ENCODE data around the gene RAD51B. TPM values are rescaled to one million over a fixed set of nuclear protein-coding genes. Genes with fewer than 3 reads are reported as not detected.

RAD51B gene
- total and polyA plus RNA-seq, 9 of the 15 experiments (the other 6 are each of a cell fraction or from before 2014, with no cell fraction given): 8.5 to 17.3 (median 11.3) TPM

GRCh38 chr14:68664225-68664681 lies 844.7 kb downstream of the RAD51B start:
- Histone ChIP-seq H3K36me3 (ENCODE audit: control insufficient read depth, insufficient read depth, low read length) (no peaks in the 10 kb centered on the region), H4K20me1 (replicated peaks; ENCODE audit: control insufficient read depth, insufficient read depth, low read length) (no peaks in the 10 kb centered on the region), H3K4me2 (ENCODE audit: insufficient read depth, low read length) (no peak overlapping the region), H3K79me2 (ENCODE audit: control insufficient read depth, insufficient read depth, low read length) (no peaks in the 10 kb centered on the region), H3K4me1 (replicated peaks in 1 of 2; ENCODE audit: control insufficient read depth in 2 of 2, insufficient read depth in 2 of 2, low read length in 2 of 2) (no peaks in the 10 kb centered on the region), H2AFZ (ENCODE audit: low read depth, low read length) (no peak overlapping the region), H3K27me3 (ENCODE audit: control insufficient read depth in 2 of 2, insufficient read depth in 2 of 2, low read length in 2 of 2) (peaks cover 0 to 6% of the 10 kb centered on the region in 2 experiments; a peak in 1 of 5 replicates), H3K9me3 (replicated peaks; ENCODE audit: control insufficient read depth, insufficient read depth, low read depth, low read length) (no peaks in the 10 kb centered on the region), H3K9ac (ENCODE audit: insufficient read depth in 1 of 2, low read depth in 2 of 2, low read length in 2 of 2) (no peak overlapping the region), H3K4me3 (no peak overlapping the region), H3K9me1 (ENCODE audit: control insufficient read depth, insufficient read depth, low read length) (no peaks in the 10 kb centered on the region), H3K27ac (ENCODE audit: extremely low read depth, low read depth, low read length) (no peak overlapping the region)
- intact Hi-C loops (cut with micrococcal nuclease) (no loop called here), in situ Hi-C loops (cut with MboI) (no loop called here)
- WGBS (ENCODE audit: insufficient coverage, low coverage, missing lambda C conversion rate): 8% methylated on average over 4 of the region's 4 CpGs
- ATAC-seq (no peak), FAIRE-seq (no peak), DNase-seq (ENCODE audit: extremely low read depth in 1 of 4, low spot score in 3 of 4) (no peak)
- BruUV-seq (replicated peaks): no TSS peak
- TF ChIP-seq ZNF75A (CRISPR knock-in tag; IDR thresholded peaks at IDR 0.05) (no peak), ZNF445 (CRISPR knock-in tag; IDR thresholded peaks at IDR 0.05; ENCODE audit: low read depth) (no peak), SNAPC5 (CRISPR knock-in tag; IDR thresholded peaks at IDR 0.05) (no peak), ZNF561 (CRISPR knock-in tag; conservative IDR thresholded peaks at IDR 0.05) (no peak), MCM7 (IDR thresholded peaks at IDR 0.05) (no peak), SLC30A9 (CRISPR knock-in tag; IDR thresholded peaks at IDR 0.05) (no peak), MIER1 (IDR thresholded peaks at IDR 0.05; ENCODE audit: low read depth) (no peak), HDAC8 (tag; IDR thresholded peaks at IDR 0.05) (no peak), L3MBTL2 (IDR thresholded peaks at IDR 0.05) (no peak), ZNF717 (CRISPR knock-in tag; IDR thresholded peaks at IDR 0.05) (no peak)
- POLR2A ChIA-PET: no interaction called here
- CTCF ChIA-PET (ENCODE audit: low intra/inter-chr PET ratio): no interaction called here

Measured in K562 (cell line).